HEK293T (cell line): Measurements from ENCODE around the gene NANOS2.

Experiments
- CTCF ChIA-PET: fragments of 350-600 bp; formaldehyde crosslinking; extraction: SDS; loops from one replicate; lab custom pipeline; 2021; ENCODE audit warnings: antibody characterized with exemption, inconsistent platforms; lab: Yijun Ruan, JAX
- POLR2A ChIA-PET: fragments of 350-600 bp; formaldehyde crosslinking; extraction: SDS; loops from one replicate; lab custom pipeline; 2020; ENCODE audit warnings: antibody characterized with exemption, inconsistent platforms; lab: Yijun Ruan, JAX
- DNase-seq: peaks from one replicate; pipeline ENCODE4 v3.0.0; 2012; ENCODE audit warnings: mixed read lengths; ENCODE audit errors: extremely low spot score
- ARNT ChIP-seq: fragments of 450-650 bp; IDR thresholded peaks from 2 replicates; pipeline ENCODE4 v1.6.1; 2017; ENCODE audit warnings: mild to moderate bottlenecking
- BHLHE40 ChIP-seq: fragments of 450-650 bp; IDR thresholded peaks from 2 replicates; pipeline ENCODE4 v1.6.1; 2016; ENCODE audit warnings: mild to moderate bottlenecking, moderate library complexity, borderline replicate concordance
- CTBP1 ChIP-seq: fragments of 450-650 bp; IDR thresholded peaks from 2 replicates; pipeline ENCODE4 v1.6.1; 2016; ENCODE audit warnings: borderline replicate concordance
- ELF4 ChIP-seq: fragments of 450-650 bp; IDR thresholded peaks from 2 replicates; pipeline ENCODE4 v1.6.1; 2017; ENCODE audit warnings: antibody characterized with exemption
- FOXA1 ChIP-seq: fragments of 450-650 bp; IDR thresholded peaks from 2 replicates; pipeline ENCODE4 v1.6.1; 2016; ENCODE audit warnings: mild to moderate bottlenecking
- FOXK2 ChIP-seq: fragments of 450-650 bp; IDR thresholded peaks from 2 replicates; pipeline ENCODE4 v1.6.1; 2016; ENCODE audit warnings: mild to moderate bottlenecking
- FOXM1 ChIP-seq: fragments of 450-650 bp; IDR thresholded peaks from 2 replicates; pipeline ENCODE4 v1.6.1; 2017; ENCODE audit warnings: mild to moderate bottlenecking, borderline replicate concordance
- HDGF ChIP-seq: fragments of 450-650 bp; IDR thresholded peaks from 2 replicates; pipeline ENCODE4 v1.6.1; 2017; ENCODE audit warnings: antibody characterized with exemption, borderline replicate concordance
- L3MBTL2 ChIP-seq: fragments of 450-650 bp; conservative IDR thresholded peaks from 2 replicates; pipeline ENCODE4 v1.6.1; 2016; ENCODE audit warnings: mild to moderate bottlenecking
- LEF1 ChIP-seq: fragments of 450-650 bp; IDR thresholded peaks from 2 replicates; pipeline ENCODE4 v1.6.1; 2017; ENCODE audit warnings: mild to moderate bottlenecking, borderline replicate concordance
- NFRKB ChIP-seq: fragments of 450-650 bp; IDR thresholded peaks from 2 replicates; pipeline ENCODE4 v1.6.1; 2016; ENCODE audit warnings: mild to moderate bottlenecking, moderate library complexity
- SP1 ChIP-seq: fragments of 450-650 bp; IDR thresholded peaks from 2 replicates; pipeline ENCODE4 v1.6.1; 2017
- SUZ12 ChIP-seq: fragments of 450-650 bp; IDR thresholded peaks from 2 replicates; pipeline ENCODE4 v1.6.1; 2016; ENCODE audit warnings: mild to moderate bottlenecking
- TARDBP ChIP-seq: fragments of 450-650 bp; IDR thresholded peaks from 2 replicates; pipeline ENCODE4 v1.6.1; 2016
- ZNF384 ChIP-seq: fragments of 450-650 bp; IDR thresholded peaks from 2 replicates; pipeline ENCODE4 v1.6.1; 2016
- TF ChIP-seq, protein P1 (sequence below): fragments of 450-650 bp; IDR thresholded peaks from 2 replicates; pipeline ENCODE4 v1.6.1; 2016

The NANOS2 gene

DNA sequence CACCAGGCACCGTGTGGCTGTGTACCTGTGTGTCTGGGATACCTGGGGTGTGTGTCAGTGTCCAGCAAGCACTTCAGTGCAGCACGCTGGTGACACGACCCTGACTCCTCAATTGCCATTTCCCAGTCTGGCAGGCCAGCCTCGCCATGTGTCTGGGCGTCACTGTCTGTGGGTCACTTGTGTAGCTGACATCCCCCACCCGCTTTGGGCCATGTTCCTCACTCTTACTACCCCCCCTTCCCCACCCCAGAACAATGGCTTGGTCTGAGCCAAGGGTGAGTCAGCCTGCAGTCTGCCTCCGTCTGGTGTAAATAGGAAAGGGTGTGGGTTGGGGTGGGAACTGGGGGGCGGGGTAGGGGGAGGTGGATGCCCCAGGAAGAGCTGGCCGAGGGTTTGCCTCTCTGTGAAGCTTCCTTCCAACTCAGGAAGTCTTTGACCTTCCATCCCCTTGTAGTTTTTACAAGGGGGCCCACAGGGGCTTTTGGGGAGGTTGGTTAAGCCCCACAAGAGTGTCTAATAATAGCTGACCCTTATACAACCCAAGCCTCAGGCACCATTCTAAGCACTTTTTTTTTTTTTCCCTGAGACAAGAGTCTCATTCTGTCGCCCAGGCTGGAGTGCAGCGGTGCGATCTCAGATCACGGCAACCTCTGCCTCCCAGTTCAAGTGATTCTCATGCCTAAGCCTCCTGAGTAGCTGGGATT lies 41.5 kb upstream of the NANOS2 start:
- POLR2A ChIA-PET: interaction anchor here (1.8 kb wide), 1 partner anchor 39 kb away, joined by 4 read pairs; the partner anchor contains the start of gene CCDC61
- CTCF ChIA-PET: interaction anchor here (0.6 kb wide), 2 partner anchors 38 to 44 kb away, joined by 3 read pairs; no protein-coding TSS in a partner anchor
- DNase-seq: no peak
- TF ChIP-seq SP1: no peak
- no peak for TF ChIP-seq FOXM1

DNA sequence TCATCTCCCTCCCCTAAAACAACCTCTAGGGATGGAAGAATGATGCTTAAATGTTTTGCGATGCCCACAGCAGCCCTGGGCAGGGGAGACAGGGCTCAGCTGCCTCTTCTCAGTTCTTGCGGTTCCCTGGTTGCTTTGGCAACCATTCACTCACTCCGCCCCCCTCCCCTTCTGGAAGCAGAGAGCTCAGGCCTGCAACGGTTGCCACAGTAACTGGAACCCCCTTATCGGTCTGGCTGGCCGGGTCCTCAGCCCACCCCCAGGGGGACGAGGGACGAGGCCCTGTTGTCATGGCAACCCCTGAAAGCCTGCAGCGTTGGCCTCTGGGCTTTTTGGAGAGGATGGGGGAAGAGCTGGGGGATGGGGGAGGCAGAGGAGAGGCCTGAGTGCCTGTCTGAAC lies 39.6 kb upstream of the NANOS2 start:
- TF ChIP-seq, protein P1, sequence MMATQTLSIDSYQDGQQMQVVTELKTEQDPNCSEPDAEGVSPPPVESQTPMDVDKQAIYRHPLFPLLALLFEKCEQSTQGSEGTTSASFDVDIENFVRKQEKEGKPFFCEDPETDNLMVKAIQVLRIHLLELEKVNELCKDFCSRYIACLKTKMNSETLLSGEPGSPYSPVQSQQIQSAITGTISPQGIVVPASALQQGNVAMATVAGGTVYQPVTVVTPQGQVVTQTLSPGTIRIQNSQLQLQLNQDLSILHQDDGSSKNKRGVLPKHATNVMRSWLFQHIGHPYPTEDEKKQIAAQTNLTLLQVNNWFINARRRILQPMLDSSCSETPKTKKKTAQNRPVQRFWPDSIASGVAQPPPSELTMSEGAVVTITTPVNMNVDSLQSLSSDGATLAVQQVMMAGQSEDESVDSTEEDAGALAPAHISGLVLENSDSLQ: no peak
- no peak for TF ChIP-seq BHLHE40
- TF ChIP-seq SP1: no peak
- no peak for TF ChIP-seq HDGF
- TF ChIP-seq SUZ12: no peak
- no peak for TF ChIP-seq L3MBTL2
- TF ChIP-seq ELF4: no peak
- DNase-seq: no peak

DNA sequence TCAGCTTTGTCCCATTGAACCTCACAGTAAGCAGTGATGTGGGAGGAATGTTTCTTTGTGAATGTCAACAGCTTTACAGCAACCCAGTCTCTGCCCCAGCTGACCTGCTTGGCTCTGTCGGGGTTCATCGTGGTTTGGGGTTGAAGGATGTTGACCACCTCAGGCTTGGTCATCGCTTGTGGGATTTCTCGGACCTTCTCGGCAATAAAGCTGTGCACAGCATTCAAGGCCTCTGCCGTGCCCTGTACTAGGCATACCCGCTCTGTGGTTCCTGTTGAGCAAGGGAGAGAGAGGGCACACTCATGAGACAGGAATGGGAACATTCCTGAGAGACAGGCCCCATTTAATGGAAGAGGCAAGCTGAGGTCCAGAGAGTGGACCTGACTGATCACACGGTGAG lies 39.1 kb upstream of the NANOS2 start:
- CTCF ChIA-PET: no interaction called here
- no peak for DNase-seq
- TF ChIP-seq TARDBP: no peak
- TF ChIP-seq CTBP1: no peak
- TF ChIP-seq FOXK2: no peak
- no peak for TF ChIP-seq SP1
- no peak for TF ChIP-seq ZNF384
- no peak for TF ChIP-seq FOXM1
- no peak for TF ChIP-seq HDGF
- no peak for TF ChIP-seq SUZ12
- no peak for TF ChIP-seq LEF1
- no peak for TF ChIP-seq NFRKB
- TF ChIP-seq BHLHE40: no peak
- no peak for TF ChIP-seq FOXA1
- no peak for TF ChIP-seq ELF4
- TF ChIP-seq ARNT: no peak
- POLR2A ChIA-PET: no interaction called here

More for the DNA sequence above, 39.6 kb upstream of the NANOS2 start:
- ChIA-PET CTCF (no interaction called here), POLR2A (no interaction called here)

DNA sequence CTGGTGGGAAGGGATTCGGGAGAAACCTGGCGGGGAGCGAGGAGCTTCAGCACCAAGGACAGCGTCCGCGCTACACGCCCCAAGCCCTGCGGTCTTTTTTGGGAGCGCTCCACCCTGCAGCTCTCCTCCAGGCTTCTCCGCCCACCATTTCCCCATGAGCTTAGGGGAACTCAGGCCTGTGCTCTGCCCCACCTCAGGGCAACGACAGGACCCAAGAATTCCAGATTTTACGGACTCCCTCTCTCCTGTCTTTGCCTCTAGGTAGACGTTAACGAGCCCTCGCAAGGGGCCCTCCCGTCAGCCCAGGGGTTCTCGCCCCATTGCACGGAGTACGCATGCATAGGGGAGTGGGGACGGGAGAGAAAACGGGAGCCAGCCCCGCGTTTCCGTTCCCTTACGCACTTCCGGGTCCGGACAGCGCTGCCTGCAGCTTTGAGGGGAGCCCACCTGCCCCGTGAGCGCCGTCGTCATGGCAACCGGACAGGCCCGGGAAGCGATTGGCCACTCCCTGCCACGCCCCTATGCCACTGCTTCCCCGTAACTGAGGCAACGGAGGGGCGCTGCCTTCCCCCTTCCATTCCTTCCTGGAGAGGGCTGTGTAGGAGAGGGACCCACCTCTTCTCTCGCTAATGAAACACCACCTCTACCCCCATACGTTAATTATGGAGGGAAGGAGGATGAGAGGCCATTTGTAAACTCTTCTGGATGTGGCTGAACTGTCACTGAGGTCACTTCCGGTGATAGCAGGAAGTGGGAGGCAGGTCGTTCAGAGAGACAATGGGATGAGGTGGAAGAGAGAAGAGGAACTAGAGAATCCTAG lies 38.3 kb upstream of the NANOS2 start:
- DNase-seq: peak; percentile 85
- CTCF ChIA-PET: no interaction called here
- POLR2A ChIA-PET: no interaction called here
- TF ChIP-seq L3MBTL2 (peak; percentile 42), ELF4 (no peak; the same call in 1 of the 2 replicates), FOXA1 (no peak), LEF1 (no peak), SP1 (no peak), FOXK2 (no peak)
- TF ChIP-seq, protein P1: no peak

DNA sequence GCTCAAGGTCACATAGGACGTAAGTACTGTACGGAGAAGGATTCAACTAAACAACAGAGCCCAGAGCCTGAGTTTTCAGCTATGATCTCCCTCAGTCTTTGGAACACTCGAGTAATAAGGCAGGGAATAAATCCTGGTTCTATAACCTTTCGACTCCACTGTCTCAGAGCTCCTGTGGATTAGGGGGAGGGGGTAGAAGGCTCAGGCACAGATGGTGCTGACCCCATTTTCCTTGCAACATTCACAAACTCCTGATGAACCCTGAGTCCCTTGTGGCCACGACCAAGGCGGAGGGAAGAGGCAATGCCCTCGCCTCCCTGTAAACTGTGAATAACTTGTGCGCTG lies 37.7 kb upstream of the NANOS2 start:
- CTCF ChIA-PET: no interaction called here
- TF ChIP-seq FOXA1 (no peak), CTBP1 (no peak), SP1 (no peak)
- TF ChIP-seq, protein P1: no peak
- DNase-seq: no peak
- POLR2A ChIA-PET: no interaction called here

DNA sequence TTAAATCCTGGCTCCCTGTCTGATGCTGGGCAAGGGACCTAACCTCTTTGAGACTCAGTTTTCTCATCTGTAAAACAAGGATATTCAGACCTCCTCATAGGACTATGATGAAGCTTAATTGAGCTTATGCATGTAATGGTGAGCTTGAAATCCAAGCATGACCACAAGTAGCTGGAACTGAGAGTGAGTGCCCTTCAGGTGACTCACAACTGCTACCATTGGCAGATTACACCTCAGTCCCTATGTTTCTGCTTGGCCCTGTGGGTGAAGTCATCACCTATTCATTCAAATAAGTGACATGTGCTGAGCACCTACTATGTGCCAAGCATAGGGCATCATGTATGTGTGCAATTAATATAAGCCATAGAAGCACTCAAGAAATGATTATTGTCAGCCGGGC lies 33.3 kb upstream of the NANOS2 start:
- no peak for DNase-seq
- CTCF ChIA-PET: interaction anchor here (0.5 to 0.6 kb wide), 2 partner anchors 14 to 18 kb away, joined by 3 read pairs; no protein-coding TSS in a partner anchor
- POLR2A ChIA-PET: interaction anchor here (0.6 kb wide), 1 partner anchor 102 kb away, joined by 3 read pairs; no protein-coding TSS in a partner anchor
- TF ChIP-seq BHLHE40 (no peak), CTBP1 (no peak), FOXA1 (no peak), FOXK2 (no peak), ELF4 (no peak), HDGF (no peak), L3MBTL2 (no peak), ARNT (no peak), SUZ12 (no peak), TARDBP (no peak), ZNF384 (no peak)
- TF ChIP-seq, protein P1: no peak
